NCI-H2196 (cell line): ENCODE measurements around the gene FAM81A.
"Not testable (repeated sequence)": the region's sequence is repeated elsewhere in the genome, so short reads cannot be mapped to it uniquely, and the experiment has no call there.

Experiments
- DNase-seq: peaks from one replicate; lab custom pipeline; 2025; ENCODE audit not compliant: unreplicated experiment; lab: John Stamatoyannopoulos, UW

Gene FAM81A

GRCh38 chr15:59424616-59425015 lies 13.4 kb upstream of the FAM81A start:
- DNase-seq = peak; percentile 3

GRCh38 chr15:59428898-59429297 lies 9.1 kb upstream of the FAM81A start:
- DNase-seq = not testable (repeated sequence)

DNA sequence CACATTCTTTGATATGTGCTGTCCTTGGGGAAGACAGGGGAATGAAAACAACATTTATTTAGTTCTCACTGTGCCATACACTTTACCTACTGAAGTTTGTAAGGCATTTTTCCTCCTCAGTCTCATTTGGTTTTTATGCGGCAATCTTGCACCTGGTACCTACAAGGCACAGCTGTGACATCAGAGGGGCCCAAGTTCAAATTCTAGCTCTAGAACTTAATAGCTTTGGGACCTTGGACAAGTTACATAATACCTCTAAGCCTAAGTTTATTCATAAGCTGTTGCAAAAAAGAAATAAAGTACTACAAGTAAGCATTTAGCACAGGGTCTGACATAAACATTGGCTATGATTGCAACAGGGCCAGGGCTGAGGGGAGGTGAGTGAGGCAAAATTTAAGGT lies 5.6 kb upstream of the FAM81A start:
- DNase-seq = no peak

DNA sequence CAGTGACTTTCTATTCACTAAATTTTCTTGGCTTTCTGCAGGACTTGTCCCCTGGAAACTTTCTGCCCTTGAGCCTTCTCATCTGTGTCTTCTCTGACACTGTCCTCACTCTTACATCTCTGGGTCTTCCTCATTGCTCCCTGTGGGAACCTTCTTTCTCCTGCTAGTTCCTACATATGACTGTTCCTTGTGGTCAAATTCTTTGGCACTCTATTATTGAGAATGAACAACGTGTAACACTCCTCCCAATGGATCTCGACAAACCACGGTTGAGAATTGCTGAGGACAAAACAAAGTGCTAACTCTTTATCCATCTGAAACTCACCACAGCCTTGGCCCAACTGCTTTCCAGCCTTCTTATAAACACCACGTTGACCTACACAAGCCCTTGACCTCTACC lies 3.5 kb upstream of the FAM81A start:
- DNase-seq = no peak

- no peak for DNase-seq
Observed at GRCh38 chr15:59436774-59437141, 1.2 kb upstream of the FAM81A start.

GRCh38 chr15:59437142-59437816 lies 707 bp upstream of the FAM81A start:
- no peak for DNase-seq

DNA sequence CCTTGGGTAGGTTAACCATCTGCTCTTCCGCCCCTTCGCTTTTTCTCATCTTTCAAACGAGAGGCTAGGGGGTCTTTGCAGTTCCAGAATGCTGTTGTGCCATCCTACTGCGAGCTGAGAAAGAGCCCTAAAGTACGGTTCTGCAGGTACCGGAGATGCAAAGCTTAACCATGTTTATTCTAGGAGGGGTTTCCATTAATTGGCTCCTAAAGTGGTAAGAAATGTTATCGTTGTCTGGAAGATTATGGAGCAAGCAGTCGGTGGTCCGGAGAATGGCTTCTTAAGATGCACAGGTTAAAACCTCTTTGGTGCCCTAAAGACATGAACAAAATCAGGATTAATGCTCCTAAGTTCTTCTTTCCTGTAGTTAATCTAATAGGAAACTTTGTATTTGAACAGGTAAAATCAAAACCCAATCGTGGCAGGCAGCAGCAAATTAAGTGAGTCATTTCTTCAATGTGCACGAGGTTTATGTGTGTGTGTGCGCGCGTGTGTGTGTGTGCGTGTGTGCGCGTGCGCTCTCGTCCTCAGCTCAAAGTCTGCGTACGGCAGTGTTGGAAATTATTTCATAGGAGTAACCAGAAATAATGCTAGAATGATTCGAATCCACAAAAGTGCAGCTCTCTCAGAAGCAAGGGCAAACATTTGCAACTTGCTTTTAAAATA lies 772 bp downstream of the FAM81A start:
- no peak for DNase-seq

- DNase-seq = no peak
Observed at GRCh38 chr15:59439576-59439975, 1.6 kb downstream of the FAM81A start.

- no peak for DNase-seq
Observed at GRCh38 chr15:59443341-59444072, 5.5 kb downstream of the FAM81A start.

DNA sequence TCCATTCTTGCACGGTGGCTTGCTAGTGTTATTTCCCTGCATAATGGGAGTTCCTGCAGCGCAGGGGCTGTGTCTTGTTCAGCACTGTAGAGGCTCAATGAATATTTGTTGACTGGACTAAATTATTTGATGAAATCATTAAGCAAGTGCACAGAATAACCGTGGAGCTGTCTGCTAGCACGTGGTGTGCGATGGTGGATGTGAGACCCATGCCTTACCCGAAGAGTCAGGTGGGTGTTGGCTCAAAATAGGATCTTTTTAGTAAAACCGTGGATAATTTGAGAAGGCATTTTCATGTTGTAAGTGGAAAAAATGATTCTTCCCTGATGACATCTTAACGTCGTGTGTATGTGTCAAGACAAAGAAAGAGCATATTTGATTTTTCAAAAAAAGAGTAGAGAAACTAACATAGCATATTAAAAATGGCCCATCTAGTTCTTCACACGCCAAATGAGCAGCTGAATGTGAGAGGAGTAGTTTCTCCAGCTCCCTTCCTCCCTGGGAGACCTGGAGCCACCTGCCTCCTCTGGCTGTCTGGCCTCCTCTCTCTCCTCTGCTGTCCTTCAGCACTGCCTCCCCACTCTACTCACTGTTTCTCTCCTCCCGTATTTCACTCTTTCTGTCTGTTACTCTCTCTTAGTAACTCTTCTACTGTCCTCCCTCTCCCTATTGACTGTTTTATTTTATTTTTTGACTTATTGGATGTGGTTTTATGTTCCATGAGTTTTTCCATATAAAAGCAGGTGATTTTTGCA lies 6.3 kb downstream of the FAM81A start:
- no peak for DNase-seq

GRCh38 chr15:59444980-59445545 lies 7.1 kb downstream of the FAM81A start:
- DNase-seq = no peak

GRCh38 chr15:59446232-59446957 lies 8.4 kb downstream of the FAM81A start:
- DNase-seq = no peak

DNA sequence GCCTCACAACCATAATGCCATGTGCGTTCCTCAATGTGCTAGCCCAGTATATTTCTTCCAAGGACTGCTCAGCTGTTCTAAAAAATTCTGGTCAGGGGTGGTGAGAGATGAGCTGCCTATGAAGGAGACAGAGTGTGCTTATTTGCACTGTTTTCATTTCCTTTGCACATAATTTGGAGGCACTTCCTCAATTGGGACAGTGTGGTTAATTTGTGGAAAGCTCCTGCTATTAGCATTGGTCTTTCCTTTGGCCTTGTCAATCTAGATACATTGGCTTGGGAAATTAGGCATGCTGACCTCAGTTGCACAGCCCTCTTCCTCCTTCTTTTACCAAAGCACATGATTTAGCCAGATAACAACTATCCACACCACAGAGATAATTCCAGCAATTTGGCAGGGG lies 9.4 kb downstream of the FAM81A start:
- no peak for DNase-seq

GRCh38 chr15:59448871-59449270 lies 10.9 kb downstream of the FAM81A start:
- DNase-seq = no peak

DNA sequence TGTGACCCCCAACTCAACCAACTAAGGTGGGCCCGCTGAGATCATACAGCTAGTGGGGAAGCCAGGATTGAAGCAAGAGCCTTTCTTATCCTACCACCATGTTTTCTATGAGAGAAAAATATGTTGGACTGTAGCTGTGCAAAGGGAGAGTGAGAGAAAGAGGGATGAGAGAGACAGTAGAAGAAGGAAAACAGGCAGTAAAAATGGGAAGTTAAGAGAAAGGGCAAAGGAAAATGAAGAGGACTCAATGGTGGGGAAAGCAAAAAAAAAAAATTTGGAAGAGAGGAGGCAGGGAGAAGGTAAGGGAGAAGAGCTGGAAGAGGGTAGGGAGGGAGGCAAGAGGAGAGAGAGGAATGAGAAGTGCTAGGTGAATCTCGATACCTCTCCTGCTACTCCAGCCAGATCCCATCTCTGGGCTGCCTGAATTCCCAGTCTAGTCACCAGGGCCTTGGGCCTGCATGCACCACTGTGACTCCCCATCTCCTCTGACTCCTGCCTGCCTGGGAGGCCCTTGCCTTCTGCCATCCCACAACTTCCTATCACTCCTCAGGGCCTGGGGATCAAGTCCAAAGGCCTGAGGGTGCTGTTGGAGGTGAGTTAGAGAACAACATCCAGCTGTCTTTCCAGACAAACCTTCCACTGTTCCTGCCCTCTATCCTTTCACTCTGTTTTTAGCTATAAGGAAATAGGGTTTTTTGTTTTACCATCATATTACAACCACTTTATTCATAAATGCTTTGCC lies 15.7 kb downstream of the FAM81A start:
- no peak for DNase-seq

DNA sequence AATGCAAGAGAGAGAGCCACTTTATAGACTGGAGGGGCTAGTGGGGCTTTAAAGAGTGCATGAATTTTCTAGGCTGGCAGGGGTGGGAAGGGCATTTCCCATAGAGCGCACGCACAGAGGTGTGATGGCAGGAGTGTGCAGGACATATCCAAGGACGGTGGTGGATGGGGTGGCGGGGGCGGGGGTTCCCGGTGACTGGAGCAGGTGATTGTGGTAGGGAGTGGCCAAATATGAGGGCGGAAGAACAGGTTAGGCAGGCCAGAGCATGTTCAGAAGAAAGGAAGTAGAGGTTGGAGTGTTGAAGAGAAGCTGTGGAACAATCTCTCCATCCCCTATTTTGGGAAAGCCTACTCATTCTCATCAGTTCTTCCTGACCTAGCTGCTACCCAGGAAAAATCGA lies 18.1 kb downstream of the FAM81A start:
- no peak for DNase-seq

GRCh38 chr15:59457103-59457502 lies 19.1 kb downstream of the FAM81A start:
- DNase-seq = no peak

DNA sequence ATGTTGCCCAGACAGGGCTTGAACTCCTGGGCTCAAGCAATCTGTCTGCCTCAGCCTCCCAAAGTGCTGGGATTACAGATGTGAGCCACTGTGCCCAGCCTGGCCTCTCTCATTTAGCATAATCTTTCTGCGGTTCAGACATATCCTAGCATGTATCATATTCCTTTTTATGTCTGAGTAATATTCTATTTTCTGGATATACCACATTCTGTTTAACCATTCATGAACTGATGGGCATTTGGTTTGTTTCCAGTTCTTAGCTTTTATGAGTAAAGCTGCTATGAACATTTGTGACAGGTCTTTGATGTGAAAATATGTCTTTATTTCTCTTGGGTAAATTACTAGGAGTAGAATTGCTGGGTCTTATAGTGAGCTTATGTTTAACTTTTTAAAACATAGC lies 23.5 kb downstream of the FAM81A start:
- no peak for DNase-seq

DNA sequence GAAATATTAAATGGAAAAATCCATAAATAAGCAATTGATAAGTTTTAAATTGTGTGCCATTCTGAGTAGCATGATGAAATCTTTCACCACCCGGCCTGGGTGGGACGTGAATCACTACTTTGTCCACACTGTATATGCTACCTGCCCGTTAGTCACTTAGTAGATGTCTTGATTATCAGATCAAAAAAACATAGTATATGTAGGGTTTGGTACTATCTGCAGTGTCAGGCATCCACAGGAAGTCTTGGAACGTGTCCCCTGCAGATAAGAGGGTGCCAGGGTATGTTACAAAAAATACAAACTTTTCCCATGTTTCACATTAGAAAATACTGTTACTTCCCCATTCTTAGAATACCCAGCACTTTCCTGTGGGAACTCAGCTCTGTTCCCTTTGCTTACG lies 35.2 kb downstream of the FAM81A start:
- no peak for DNase-seq

- not testable (repeated sequence) for DNase-seq
Observed at GRCh38 chr15:59475161-59475560, 37.2 kb downstream of the FAM81A start.
